Sciatic nerve (tissue), 2 donors: ENCODE data around the gene TGFB3. TPM values are rescaled to one million over a fixed set of nuclear protein-coding genes. Genes with fewer than 3 reads are reported as not detected.

ENCODE experiments used
- ATAC-seq: fragments of 200-7000 bp; cut with Tn5 transposase; one replicate; pipeline ENCODE4 v1.9.1; 2020; ENCODE audit warnings: mild to moderate bottlenecking, moderate library complexity
- DNase-seq: peaks from one replicate; pipeline ENCODE4 v3.0.0-alpha.2; 2020; ENCODE audit warnings: low spot score
- intact Hi-C: fragments of 100-400 bp; cut with DNase I; formaldehyde crosslinking; loops from one replicate; pipeline ENCODE4 v1.14.2; 2022
- total RNA-seq: library from RNA; stranded (reverse); fragmentation: NEBNext Ultra II Directional; extraction: Animal tissue kit (Norgen Biotek cat#: 25700); gene quantifications from one replicate; pipeline ENCODE4 v1.2.1, GENCODE V29; 2021
- donor health status: DM: no; HTN: no; CAD: no.
- donor health status: DM: no; HTN: no; CAD: no.

TGFB3 gene
- total RNA-seq, 1 donor from 2014 or later, result 31.7 TPM

GRCh38 chr14:75990297-75990696 is 8.5 kb upstream of the TGFB3 start:
- intact Hi-C loops, result no loop called here
- DNase-seq (no peak), ATAC-seq (no peak)

GRCh38 chr14:75989134-75989533 is 7.3 kb upstream of the TGFB3 start:
- ATAC-seq (peak; percentile 72), DNase-seq (no peak)
- intact Hi-C loops, result no loop called here

GRCh38 chr14:75987201-75987970 is 5.6 kb upstream of the TGFB3 start:
- no peak for DNase-seq
- intact Hi-C loops, result no loop called here
- ATAC-seq, result no peak

- no peak for DNase-seq
- ATAC-seq, result no peak
- intact Hi-C loops, result no loop called here
Observed at GRCh38 chr14:75986439-75986765, 4.6 kb upstream of the TGFB3 start.

GRCh38 chr14:75985618-75986438 is 4.0 kb upstream of the TGFB3 start, which contains the start of gene IFT43:
Gene IFT43 (plus strand): TSS chr14:75985763. CDS start chr14:75985787, 24 bp downstream.
- peak; percentile 96 for DNase-seq
- peak; percentile 60 for ATAC-seq
- intact Hi-C loops, result no loop called here

DNA sequence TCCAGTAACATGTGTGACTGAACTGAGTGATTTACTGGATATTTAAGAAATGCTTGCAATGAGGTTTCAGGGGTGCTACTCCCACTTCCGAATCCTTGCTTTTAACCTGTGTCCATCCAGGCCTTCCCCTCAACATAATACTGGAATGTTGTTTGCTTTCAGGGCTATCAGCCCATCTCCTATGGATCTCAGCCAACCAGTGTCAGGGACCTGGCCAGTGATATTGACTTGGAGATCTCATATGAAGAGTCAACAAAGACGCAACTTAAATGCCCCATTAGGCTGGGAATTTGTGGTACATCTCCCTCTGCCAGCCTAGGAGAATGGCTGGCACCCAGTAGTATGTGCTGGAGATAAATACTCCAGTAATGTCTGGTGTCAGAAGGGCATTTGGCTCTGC is 2.9 kb upstream of the TGFB3 start:
- intact Hi-C loops, result loop anchor here (5.0 kb wide), 1 partner anchor 272 kb away; no protein-coding TSS in a partner anchor
- DNase-seq (no peak), ATAC-seq (no peak)

- no peak for DNase-seq
- intact Hi-C loops, result loop anchor here (5.0 kb wide), 1 partner anchor 271 kb away; no protein-coding TSS in a partner anchor
- no peak for ATAC-seq
Observed at GRCh38 chr14:75983019-75983358, 1.2 kb upstream of the TGFB3 start.

- DNase-seq (peak; percentile 93), ATAC-seq (peak; percentile 62)
- intact Hi-C loops, result loop anchor here (5.0 kb wide), 1 partner anchor 270 kb away; no protein-coding TSS in a partner anchor
Observed at GRCh38 chr14:75982266-75983018, 647 bp upstream of the TGFB3 start.

DNA sequence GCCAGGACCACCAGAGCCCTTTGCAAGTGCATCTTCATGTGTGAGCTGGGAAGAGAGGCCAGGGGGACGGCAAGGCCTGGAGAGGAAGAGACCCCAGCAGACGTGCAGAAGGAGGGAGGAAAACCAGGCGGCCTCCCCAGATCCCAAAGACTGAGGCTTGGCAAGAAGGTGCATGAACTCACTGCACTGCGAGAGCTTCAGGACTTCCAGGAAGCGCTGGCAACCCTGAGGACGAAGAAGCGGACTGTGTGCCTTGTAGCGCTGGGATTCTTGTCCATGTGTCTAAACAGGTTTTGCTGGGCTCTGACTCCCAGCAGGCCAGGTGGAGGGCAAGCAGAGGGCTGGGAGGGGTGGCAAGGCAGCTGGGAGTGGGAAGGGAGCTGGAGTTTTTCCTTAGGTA is 939 bp downstream of the TGFB3 start:
- no peak for ATAC-seq
- no peak for DNase-seq
- intact Hi-C loops, result loop anchor here (5.0 kb wide), 1 partner anchor 269 kb away; no protein-coding TSS in a partner anchor

DNA sequence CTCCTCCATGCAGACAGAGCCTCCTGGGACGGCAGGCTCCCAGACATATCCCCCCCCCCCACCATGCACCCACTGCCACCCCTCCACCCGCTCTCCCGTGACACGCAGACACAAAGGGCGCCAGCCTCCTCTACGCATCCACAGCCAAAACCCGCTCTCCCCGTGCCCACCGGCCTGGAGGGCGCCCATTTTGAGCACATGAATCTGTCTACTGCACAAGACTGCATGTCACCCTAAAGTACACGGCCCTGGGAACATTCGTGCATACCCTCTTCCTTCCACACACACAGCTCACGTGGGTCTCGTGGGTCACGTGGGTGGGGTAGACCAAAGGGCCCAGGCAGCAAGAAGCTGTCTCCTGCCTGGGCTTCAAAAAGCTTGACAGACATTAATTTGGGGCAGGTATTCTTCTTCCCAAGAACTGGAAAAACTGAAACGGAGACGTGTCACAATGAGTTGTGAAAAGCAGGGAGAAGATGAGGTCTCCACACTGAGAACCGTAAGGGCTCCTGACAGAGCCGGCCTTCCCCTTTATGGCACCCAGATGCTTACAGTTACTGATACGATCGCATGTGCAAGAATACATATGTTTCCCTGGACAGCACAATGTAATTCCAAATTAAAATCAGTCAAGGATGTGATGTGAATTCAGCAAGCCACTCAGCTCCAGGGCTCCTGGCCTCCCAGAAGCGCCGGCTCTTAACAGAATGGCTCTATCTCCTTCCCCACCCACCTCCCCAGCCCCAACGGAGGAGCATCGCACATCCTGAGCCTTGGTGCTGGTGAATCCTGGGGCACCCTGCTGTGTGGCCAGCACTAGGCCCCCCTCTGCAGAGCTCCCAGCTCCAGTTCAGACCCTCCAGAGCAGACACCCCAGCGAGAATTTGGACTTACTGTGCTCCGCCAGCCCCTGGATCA is 1.9 kb downstream of the TGFB3 start:
- peak; percentile 6 for ATAC-seq
- intact Hi-C loops, result loop anchor here (5.0 to 10.0 kb wide), 2 partner anchors 268 to 385 kb away; no protein-coding TSS in a partner anchor
- peak; percentile 71 for DNase-seq

GRCh38 chr14:75979071-75979571 is 2.7 kb downstream of the TGFB3 start:
- intact Hi-C loops, result loop anchor here (10.0 kb wide), 1 partner anchor 384 kb away; no protein-coding TSS in a partner anchor
- ATAC-seq, result no peak

GRCh38 chr14:75978249-75978731 is 3.5 kb downstream of the TGFB3 start:
- intact Hi-C loops, result loop anchor here (10.0 kb wide), 1 partner anchor 383 kb away; no protein-coding TSS in a partner anchor
- ATAC-seq (no peak), DNase-seq (no peak)

More at GRCh38 chr14:75979071-75979571, 2.7 kb downstream of the TGFB3 start:
- DNase-seq, result no peak

DNA sequence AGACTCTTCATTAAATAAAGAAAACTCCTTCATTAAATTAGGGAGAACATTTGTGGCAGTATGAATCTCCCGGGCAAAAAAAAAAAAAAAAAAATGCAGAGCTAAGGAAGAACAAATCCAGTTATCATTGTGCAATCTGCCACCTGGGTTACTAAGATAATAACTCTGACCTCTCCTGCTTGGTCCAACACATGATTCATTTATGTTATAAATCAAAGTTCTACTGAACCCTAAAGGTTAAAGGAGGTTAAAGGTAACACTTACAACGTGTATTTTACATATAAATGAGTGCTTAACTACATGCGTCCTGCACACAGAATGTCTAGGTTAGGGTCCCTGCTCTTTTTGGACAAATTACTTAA is 4.2 kb downstream of the TGFB3 start:
- intact Hi-C loops, result loop anchor here (10.0 kb wide), 1 partner anchor 383 kb away; no protein-coding TSS in a partner anchor
- DNase-seq (no peak), ATAC-seq (no peak)

DNA sequence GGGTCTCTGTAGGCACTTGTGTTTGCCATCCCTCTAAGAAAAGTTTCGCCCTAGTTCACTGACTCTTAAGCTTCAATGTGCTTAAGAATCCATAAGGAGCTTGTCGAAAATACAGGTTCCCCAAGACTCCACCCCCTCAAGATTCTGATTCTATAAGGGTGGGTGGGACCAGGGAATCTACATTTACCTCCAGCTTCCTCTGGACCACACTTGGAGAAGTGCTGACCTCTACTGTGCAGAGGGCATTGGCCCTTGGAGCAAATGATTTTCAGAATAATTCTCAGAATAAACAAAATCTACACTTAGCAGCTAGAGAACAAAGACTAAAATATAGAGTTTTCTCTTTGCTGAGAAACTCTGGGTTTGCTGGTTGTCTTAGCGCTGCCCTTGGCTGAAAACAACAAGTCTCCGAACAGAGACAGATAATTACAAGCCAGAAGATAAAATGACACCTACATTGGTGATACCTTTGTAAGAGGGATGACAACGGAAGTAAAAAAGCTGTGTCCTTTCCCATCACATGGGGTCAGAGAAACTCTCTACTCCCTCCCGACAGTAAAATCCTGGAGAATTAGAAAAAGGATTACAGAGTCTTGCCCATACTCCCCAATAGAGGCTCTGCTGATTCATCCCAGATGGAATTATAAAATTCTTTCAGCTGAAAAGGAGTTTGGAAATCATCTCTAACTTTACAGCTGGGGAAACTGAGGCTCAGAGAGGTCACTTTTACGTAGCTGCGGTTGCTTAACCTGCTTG is 4.8 kb downstream of the TGFB3 start:
- DNase-seq (no peak), ATAC-seq (no peak)
- intact Hi-C loops, result loop anchor here (10.0 kb wide), 1 partner anchor 382 kb away; no protein-coding TSS in a partner anchor

GRCh38 chr14:75972801-75973421 is 8.9 kb downstream of the TGFB3 start:
- intact Hi-C loops, result loop anchor here (1.0 to 10.0 kb wide), 2 partner anchors 135 to 378 kb away; no protein-coding TSS in a partner anchor
- DNase-seq (no peak), ATAC-seq (no peak)

DNA sequence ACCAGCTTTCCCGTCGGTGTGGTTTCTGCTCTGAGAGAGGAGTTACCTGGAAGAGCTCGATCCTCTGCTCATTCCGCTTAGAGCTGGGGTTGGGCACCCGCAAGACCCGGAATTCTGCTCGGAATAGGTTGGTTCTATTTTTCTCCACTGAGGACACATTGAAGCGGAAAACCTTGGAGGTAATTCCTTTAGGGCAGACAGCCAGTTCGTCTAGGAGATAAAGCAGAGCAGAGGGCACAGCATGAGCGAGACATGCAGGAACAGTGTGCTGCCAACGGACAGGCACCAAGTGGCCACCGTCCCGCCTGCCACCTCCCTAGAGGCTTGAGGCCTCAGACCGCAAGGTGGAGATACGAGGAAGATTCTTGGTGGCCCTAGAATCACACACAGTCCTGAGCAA is 10.3 kb downstream of the TGFB3 start:
- ATAC-seq (no peak), DNase-seq (no peak)

More for the DNA sequence above, 10.3 kb downstream of the TGFB3 start:
- intact Hi-C loops, result loop anchor here (10.0 kb wide), 1 partner anchor 377 kb away; no protein-coding TSS in a partner anchor
